ENCODE measurements around the gene CDSN.

- TF ChIP-seq EZH2 (IDR thresholded peaks at IDR 0.05; ENCODE audit: low read depth) (no peak), CTCF (conservative IDR thresholded peaks at IDR 0.05) (no peak)
Measured at GRCh38 chr6:31143148-31143547, 22.9 kb upstream of the CDSN start.

All from PC-9 (cell line).